Astrocyte (in vitro differentiated cells and primary cell): Measurements from ENCODE around the gene CFH.
"Not testable (repeated sequence)": the region's sequence is repeated elsewhere in the genome, so short reads cannot be mapped to it uniquely, and the experiment has no call there.

Source experiments
- EZH2 ChIP-seq: IDR thresholded peaks from 2 replicates; pipeline ENCODE4 v1.6.1; 2012; ENCODE audit warnings: mild to moderate bottlenecking, low read length, inconsistent platforms; ENCODE audit not compliant: insufficient read depth
- TF ChIP-seq, protein P1 (sequence below): IDR thresholded peaks from 2 replicates; pipeline ENCODE4 v1.5.1; 2011; ENCODE audit warnings: low read depth, mild to moderate bottlenecking, inconsistent platforms, low read length, moderate library complexity; ENCODE audit not compliant: insufficient read depth

- TF ChIP-seq EZH2, result not testable (repeated sequence)
- TF ChIP-seq, protein P1, sequence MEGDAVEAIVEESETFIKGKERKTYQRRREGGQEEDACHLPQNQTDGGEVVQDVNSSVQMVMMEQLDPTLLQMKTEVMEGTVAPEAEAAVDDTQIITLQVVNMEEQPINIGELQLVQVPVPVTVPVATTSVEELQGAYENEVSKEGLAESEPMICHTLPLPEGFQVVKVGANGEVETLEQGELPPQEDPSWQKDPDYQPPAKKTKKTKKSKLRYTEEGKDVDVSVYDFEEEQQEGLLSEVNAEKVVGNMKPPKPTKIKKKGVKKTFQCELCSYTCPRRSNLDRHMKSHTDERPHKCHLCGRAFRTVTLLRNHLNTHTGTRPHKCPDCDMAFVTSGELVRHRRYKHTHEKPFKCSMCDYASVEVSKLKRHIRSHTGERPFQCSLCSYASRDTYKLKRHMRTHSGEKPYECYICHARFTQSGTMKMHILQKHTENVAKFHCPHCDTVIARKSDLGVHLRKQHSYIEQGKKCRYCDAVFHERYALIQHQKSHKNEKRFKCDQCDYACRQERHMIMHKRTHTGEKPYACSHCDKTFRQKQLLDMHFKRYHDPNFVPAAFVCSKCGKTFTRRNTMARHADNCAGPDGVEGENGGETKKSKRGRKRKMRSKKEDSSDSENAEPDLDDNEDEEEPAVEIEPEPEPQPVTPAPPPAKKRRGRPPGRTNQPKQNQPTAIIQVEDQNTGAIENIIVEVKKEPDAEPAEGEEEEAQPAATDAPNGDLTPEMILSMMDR, result not testable (repeated sequence)
These were observed 58.0 kb downstream of the CFH start for GRCh38 chr1:196709892-196710291.
